Ovary (tissue), 3 donors: ENCODE measurements around the gene MRFAP1.

ENCODE experiments used
- EP300 ChIP-seq: sonication (generic); formaldehyde crosslinking; IDR thresholded peaks from one replicate; pipeline ENCODE4 v1.6.1; 2017; ENCODE audit warnings: antibody characterized with exemption
- POLR2A ChIP-seq: fragments of 450-650 bp; IDR thresholded peaks from one replicate; pipeline ENCODE4 v1.6.1; 2017; ENCODE audit warnings: antibody characterized with exemption, mild to moderate bottlenecking, moderate library complexity
- TF ChIP-seq, protein P1 (sequence below), 3 donors: fragments of 450-650 bp in 2 of 3; fragments of 200-600 bp in 1 of 3; IDR thresholded peaks; one replicate each; pipeline versions ENCODE4 v1.5.1 to v1.8.0; 2016 to 2022; ENCODE audit warnings: antibody characterized with exemption in 3 of 3, mild to moderate bottlenecking in 1 of 3
- donor health status: DM: no; HTN: no; CAD: no.

DNA sequence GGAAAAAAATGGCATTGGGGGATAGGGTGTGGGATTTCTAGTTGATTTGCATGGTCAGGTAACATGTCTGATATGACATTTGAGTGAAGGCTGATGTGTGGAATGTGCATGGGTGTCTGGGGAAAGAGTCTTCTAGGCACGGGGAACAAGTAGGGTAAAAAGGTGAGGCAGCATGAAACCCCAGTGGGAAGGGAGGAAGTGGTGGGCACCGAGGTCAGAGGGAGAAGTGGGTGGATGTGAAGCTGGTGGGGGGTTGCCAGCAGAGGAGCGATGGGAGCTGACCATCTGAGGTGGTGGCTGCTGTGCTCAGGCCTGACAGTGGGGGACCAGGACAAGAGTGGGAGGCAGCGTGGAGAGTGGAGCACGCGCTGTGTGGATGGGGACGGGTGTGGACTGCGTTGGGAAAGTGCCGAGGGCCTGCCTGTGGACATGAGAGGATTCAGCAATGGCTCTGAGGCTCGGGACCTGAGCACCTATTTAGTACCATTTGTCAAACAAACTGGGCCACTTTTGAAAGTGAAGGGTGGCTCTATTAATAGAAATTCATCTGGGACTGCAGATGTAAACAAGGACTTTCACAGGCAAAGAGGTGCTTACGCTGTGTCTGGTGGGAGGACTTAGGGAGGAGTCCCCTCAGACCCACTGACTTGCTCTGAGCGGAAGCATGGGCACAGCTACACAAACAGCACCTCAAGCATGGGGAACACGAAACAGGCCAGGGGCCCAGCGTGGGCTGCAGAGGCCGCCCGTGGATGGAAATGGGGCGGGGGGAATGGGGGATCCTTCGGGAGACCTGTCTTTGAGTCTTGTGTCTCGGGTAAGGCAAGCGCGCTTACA is 36.5 kb downstream of the MRFAP1 start:
- TF ChIP-seq POLR2A (no peak), EP300 (no peak)
- TF ChIP-seq, protein P1, sequence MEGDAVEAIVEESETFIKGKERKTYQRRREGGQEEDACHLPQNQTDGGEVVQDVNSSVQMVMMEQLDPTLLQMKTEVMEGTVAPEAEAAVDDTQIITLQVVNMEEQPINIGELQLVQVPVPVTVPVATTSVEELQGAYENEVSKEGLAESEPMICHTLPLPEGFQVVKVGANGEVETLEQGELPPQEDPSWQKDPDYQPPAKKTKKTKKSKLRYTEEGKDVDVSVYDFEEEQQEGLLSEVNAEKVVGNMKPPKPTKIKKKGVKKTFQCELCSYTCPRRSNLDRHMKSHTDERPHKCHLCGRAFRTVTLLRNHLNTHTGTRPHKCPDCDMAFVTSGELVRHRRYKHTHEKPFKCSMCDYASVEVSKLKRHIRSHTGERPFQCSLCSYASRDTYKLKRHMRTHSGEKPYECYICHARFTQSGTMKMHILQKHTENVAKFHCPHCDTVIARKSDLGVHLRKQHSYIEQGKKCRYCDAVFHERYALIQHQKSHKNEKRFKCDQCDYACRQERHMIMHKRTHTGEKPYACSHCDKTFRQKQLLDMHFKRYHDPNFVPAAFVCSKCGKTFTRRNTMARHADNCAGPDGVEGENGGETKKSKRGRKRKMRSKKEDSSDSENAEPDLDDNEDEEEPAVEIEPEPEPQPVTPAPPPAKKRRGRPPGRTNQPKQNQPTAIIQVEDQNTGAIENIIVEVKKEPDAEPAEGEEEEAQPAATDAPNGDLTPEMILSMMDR (IDR thresholded peaks at IDR 0.05) = no peak
